GM06990 (cell line): ENCODE measurements around the gene CCSAP.

Source experiments
- DNase-seq: peaks from one replicate; pipeline ENCODE4 v3.0.0-alpha.2; 2011; ENCODE audit not compliant: insufficient read length; ENCODE audit errors: extremely low read depth
- H3K27me3 ChIP-seq: replicated peaks from 2 replicates; pipeline ENCODE4 v1.6.0; 2011; ENCODE audit warnings: low read length; ENCODE audit not compliant: control insufficient read depth, insufficient read depth
- H3K36me3 ChIP-seq: 2 replicates; pipeline ENCODE4 v1.5.1; 2011; ENCODE audit warnings: low read length; ENCODE audit not compliant: control insufficient read depth, insufficient read depth
- H3K4me3 ChIP-seq: replicated peaks from 2 replicates; pipeline ENCODE4 v1.5.1; 2011; ENCODE audit warnings: low read depth, mild to moderate bottlenecking, control low read depth, low read length
- TF ChIP-seq, protein P1 (sequence below): IDR thresholded peaks from 2 replicates; pipeline ENCODE4 v1.5.1; 2011; ENCODE audit warnings: low read length, control low read depth, mild to moderate bottlenecking, inconsistent platforms; ENCODE audit not compliant: insufficient read depth, poor library complexity, severe bottlenecking

CCSAP gene

GRCh38 chr1:229284887-229285286 is 58.0 kb downstream of the CCSAP start:
- no peaks in the 10 kb centered on the region for H3K27me3 ChIP-seq

DNA sequence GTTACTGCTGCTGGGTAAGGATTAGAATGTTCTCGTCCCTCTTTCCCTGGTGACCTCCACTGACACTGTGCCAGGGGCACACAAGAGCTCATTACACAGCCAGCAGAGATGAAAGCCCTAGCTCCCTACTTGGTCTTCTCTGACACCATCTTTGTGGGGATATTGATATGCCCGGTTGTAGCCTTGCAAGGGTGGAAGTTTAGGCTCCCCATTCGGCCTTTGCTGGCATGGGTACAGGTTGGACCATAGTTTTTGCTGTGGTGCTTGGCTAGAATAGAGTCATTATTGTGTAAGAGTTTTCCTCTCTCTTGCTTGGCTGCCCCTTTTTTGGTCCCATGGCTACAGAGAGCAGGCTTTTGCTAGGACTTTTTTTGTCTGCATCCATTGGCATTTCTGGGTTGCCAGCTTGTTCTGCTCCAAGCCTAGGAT is 59.6 kb downstream of the CCSAP start:
- DNase-seq, result no peak
- Histone ChIP-seq H3K4me3 (no peak overlapping the region), H3K36me3 (no peaks in the 10 kb centered on the region), H3K27me3 (no peaks in the 10 kb centered on the region)
- TF ChIP-seq, protein P1, sequence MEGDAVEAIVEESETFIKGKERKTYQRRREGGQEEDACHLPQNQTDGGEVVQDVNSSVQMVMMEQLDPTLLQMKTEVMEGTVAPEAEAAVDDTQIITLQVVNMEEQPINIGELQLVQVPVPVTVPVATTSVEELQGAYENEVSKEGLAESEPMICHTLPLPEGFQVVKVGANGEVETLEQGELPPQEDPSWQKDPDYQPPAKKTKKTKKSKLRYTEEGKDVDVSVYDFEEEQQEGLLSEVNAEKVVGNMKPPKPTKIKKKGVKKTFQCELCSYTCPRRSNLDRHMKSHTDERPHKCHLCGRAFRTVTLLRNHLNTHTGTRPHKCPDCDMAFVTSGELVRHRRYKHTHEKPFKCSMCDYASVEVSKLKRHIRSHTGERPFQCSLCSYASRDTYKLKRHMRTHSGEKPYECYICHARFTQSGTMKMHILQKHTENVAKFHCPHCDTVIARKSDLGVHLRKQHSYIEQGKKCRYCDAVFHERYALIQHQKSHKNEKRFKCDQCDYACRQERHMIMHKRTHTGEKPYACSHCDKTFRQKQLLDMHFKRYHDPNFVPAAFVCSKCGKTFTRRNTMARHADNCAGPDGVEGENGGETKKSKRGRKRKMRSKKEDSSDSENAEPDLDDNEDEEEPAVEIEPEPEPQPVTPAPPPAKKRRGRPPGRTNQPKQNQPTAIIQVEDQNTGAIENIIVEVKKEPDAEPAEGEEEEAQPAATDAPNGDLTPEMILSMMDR, result no peak

More at GRCh38 chr1:229284887-229285286, 58.0 kb downstream of the CCSAP start:
- TF ChIP-seq, protein P1, result no peak
- no peak for DNase-seq
- no peaks in the 10 kb centered on the region for H3K36me3 ChIP-seq
- H3K4me3 ChIP-seq, result no peak overlapping the region

- TF ChIP-seq, protein P1, result no peak
- Histone ChIP-seq H3K36me3 (no peaks in the 10 kb centered on the region), H3K27me3 (no peaks in the 10 kb centered on the region), H3K4me3 (no peak overlapping the region)
- DNase-seq, result no peak
Measured at GRCh38 chr1:229282295-229282823, 60.5 kb downstream of the CCSAP start.

DNA sequence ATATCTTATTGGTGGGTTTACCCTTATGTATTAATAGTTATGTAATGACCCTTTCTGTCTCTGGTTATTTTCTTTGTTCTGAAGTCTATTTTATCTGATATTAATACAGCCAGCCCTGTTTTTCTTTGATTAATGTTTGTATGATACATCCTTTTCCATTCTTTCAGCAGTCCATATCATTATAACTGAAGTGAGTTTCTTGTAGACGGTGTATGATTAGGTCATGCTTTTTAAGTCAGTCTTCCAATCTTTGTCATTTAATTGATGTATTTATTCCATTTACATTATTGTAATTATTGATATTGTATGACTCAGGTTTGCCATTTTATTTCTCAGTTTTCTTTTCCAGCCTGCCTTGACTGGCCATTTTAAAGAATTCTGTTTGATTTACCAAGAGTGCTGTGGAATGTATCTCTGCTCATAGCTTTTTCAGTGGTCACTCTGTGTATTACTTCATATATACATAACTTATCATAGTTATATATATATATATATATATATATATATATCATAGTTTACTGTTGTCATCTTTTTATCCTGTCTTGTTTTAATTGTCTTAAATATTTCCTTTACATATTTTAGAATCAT is 61.4 kb downstream of the CCSAP start:
- no peaks in the 10 kb centered on the region for H3K36me3 ChIP-seq
- no peaks in the 10 kb centered on the region for H3K27me3 ChIP-seq
- H3K4me3 ChIP-seq, result no peak overlapping the region
- TF ChIP-seq, protein P1, result no peak
- no peak for DNase-seq

DNA sequence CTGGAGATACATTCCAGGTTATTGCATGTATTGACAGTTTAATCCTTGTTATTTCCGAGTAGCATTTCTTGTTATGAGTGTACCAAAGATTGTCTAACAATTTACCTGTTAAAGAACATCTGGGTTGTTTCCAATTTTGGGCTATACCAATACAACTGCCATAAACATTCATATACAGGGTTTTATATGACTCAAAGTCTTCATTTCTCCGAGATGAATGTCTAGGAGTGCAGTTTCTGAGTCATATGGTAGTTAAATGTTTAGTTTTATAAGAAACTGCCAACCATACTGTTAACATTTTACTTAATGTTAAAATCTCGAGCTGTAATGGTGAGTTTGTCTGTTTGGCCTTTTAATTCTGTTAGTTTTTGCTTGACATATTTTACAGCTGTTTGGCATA is 61.9 kb downstream of the CCSAP start:
- TF ChIP-seq, protein P1, result no peak
- DNase-seq, result peak; percentile 30
- H3K36me3 ChIP-seq, result no peaks in the 10 kb centered on the region
- H3K4me3 ChIP-seq, result no peak overlapping the region
- H3K27me3 ChIP-seq, result no peaks in the 10 kb centered on the region
